Chondrocyte (in vitro differentiated cells): Measurements from ENCODE around the gene LBR. TPM values are rescaled to one million over a fixed set of nuclear protein-coding genes. Genes with fewer than 3 reads are reported as not detected.

ENCODE experiments used
- DNase-seq: peaks from one replicate; pipeline ENCODE4 v3.0.0; 2021; ENCODE audit warnings: mixed read lengths, low spot score
- H3K27ac Mint-ChIP-seq: one replicate; pipeline ENCODE4 v1.8.0; 2021; ENCODE audit warnings: mild to moderate bottlenecking, moderate library complexity, mixed read lengths; ENCODE audit not compliant: unreplicated experiment
- H3K27me3 Mint-ChIP-seq: 2 replicates; pipeline ENCODE4 v1.8.0; 2021; ENCODE audit warnings: low read depth, mixed read lengths
- H3K36me3 Mint-ChIP-seq: 2 replicates; pipeline ENCODE4 v1.8.0; 2021; ENCODE audit warnings: low read depth, mixed read lengths
- H3K4me1 Mint-ChIP-seq: 2 replicates; pipeline ENCODE4 v1.8.0; 2021; ENCODE audit warnings: low read depth, mild to moderate bottlenecking, mixed read lengths
- H3K4me3 Mint-ChIP-seq: one replicate; pipeline ENCODE4 v1.8.0; 2021; ENCODE audit warnings: mild to moderate bottlenecking, moderate library complexity, mixed read lengths; ENCODE audit not compliant: unreplicated experiment
- H3K9me3 Mint-ChIP-seq: 2 replicates; pipeline ENCODE4 v1.8.0; 2021; ENCODE audit warnings: low read depth, mixed read lengths
- total RNA-seq: library from RNA; stranded (reverse); gene quantifications from 3 replicates; pipeline ENCODE4 v1.2.1, GENCODE V29; 2021
- TF ChIP-seq, protein P1 (sequence below): fragments of 200-600 bp; sonication (generic); IDR thresholded peaks from 2 replicates; pipeline ENCODE4 v1.5.0; 2021; ENCODE audit warnings: antibody characterized with exemption, mild to moderate bottlenecking, moderate library complexity

LBR gene
- total RNA-seq, 1 donor from 2014 or later = 24.4 TPM

- no peaks in the 10 kb centered on the region for H3K27me3 Mint-ChIP-seq
- no peaks in the 10 kb centered on the region for H3K9me3 Mint-ChIP-seq
- peaks cover 41% of the 10 kb centered on the region for H3K36me3 Mint-ChIP-seq
- H3K4me1 Mint-ChIP-seq = no peaks in the 10 kb centered on the region
- TF ChIP-seq, protein P1, sequence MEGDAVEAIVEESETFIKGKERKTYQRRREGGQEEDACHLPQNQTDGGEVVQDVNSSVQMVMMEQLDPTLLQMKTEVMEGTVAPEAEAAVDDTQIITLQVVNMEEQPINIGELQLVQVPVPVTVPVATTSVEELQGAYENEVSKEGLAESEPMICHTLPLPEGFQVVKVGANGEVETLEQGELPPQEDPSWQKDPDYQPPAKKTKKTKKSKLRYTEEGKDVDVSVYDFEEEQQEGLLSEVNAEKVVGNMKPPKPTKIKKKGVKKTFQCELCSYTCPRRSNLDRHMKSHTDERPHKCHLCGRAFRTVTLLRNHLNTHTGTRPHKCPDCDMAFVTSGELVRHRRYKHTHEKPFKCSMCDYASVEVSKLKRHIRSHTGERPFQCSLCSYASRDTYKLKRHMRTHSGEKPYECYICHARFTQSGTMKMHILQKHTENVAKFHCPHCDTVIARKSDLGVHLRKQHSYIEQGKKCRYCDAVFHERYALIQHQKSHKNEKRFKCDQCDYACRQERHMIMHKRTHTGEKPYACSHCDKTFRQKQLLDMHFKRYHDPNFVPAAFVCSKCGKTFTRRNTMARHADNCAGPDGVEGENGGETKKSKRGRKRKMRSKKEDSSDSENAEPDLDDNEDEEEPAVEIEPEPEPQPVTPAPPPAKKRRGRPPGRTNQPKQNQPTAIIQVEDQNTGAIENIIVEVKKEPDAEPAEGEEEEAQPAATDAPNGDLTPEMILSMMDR = no peak
- DNase-seq = no peak
- no peak overlapping the region for H3K4me3 Mint-ChIP-seq
- no peak overlapping the region for H3K27ac Mint-ChIP-seq
Measured at GRCh38 chr1:225413708-225414375, 14.0 kb downstream of the LBR start.

GRCh38 chr1:225412803-225413351 is 15.0 kb downstream of the LBR start:
- no peak overlapping the region for H3K4me3 Mint-ChIP-seq
- H3K4me1 Mint-ChIP-seq = no peaks in the 10 kb centered on the region
- TF ChIP-seq, protein P1 = no peak
- no peak for DNase-seq
- peaks cover 39% of the 10 kb centered on the region for H3K36me3 Mint-ChIP-seq
- H3K27me3 Mint-ChIP-seq = no peaks in the 10 kb centered on the region
- H3K9me3 Mint-ChIP-seq = no peaks in the 10 kb centered on the region
- no peak overlapping the region for H3K27ac Mint-ChIP-seq

DNA sequence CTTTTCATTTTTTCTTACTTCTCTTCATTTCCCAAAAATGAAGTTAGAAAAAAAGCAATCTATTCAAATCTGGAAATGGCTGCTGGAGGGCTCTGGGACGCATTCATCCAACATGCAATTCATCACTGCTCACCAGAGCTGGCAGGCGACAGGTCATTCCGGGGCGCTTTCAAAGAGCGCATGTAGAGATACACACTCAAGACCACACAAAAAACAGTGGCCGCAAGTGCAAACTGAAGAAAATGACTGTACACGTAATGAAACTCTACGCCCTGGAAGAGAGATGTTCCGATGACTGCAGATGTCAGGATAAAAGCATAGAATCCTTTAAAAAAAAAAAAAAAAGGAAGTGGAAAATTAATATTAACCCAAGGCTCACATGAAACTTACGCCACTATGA is 15.5 kb downstream of the LBR start:
- peaks cover 2% of the 10 kb centered on the region for H3K4me1 Mint-ChIP-seq
- no peak for DNase-seq
- H3K27ac Mint-ChIP-seq = no peak overlapping the region
- H3K36me3 Mint-ChIP-seq = peaks cover 34% of the 10 kb centered on the region
- H3K9me3 Mint-ChIP-seq = no peaks in the 10 kb centered on the region
- TF ChIP-seq, protein P1 = no peak
- no peak overlapping the region for H3K4me3 Mint-ChIP-seq
- H3K27me3 Mint-ChIP-seq = no peaks in the 10 kb centered on the region

DNA sequence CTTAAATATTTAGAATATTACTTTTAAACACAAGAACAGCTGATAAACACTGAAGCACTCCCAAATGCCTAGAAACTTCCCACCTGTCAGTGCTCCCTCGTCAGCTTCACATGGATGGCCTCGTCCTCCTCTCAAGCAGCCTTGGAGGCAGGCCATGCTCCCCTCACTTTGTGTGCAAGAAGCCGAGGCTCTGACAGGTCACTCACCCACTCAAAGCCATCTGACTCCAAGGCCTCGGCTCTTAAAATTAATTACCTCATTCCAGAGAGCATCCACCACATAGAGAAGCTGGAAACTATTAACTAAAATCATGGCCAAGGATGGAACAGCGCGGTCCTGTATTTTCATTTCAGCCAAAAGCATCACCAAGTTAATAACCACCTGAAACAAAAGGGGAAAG is 17.8 kb downstream of the LBR start:
- no peak overlapping the region for H3K4me3 Mint-ChIP-seq
- no peaks in the 10 kb centered on the region for H3K9me3 Mint-ChIP-seq
- no peak overlapping the region for H3K27ac Mint-ChIP-seq
- no peak for DNase-seq
- no peaks in the 10 kb centered on the region for H3K27me3 Mint-ChIP-seq
- H3K36me3 Mint-ChIP-seq = peaks cover 39% of the 10 kb centered on the region
- TF ChIP-seq, protein P1 = no peak
- peaks cover 3% of the 10 kb centered on the region for H3K4me1 Mint-ChIP-seq

DNA sequence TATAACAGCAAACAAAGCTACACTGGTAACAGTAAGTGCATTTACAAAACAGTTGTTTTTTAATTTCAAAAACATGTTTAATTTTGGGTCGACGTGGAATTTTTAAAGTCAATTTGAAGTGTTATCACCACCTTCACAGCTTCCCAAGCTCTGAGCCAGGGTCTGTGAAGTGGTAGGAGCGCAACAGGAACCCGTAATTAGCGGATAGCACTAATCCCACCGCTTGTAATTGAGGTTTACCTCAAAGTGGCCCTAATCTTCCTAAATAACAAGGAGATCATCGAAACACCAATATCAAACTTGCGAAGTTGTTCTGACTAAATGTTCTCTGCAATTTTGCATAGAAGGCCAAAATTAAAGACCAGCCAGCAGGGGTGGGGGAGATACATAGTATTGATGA is 18.8 kb downstream of the LBR start:
- no peaks in the 10 kb centered on the region for H3K27me3 Mint-ChIP-seq
- TF ChIP-seq, protein P1 = no peak

More for the DNA sequence above, 18.8 kb downstream of the LBR start:
- Mint-ChIP-seq H3K9me3 (no peaks in the 10 kb centered on the region), H3K4me3 (no peak overlapping the region), H3K4me1 (peaks cover 3% of the 10 kb centered on the region), H3K27ac (no peak overlapping the region), H3K36me3 (peaks cover 37% of the 10 kb centered on the region)
- no peak for DNase-seq
